GM06990 (cell line): ENCODE measurements around the gene LMF1.

Experiments
- DNase-seq: peaks from one replicate; pipeline ENCODE4 v3.0.0-alpha.2; 2011; ENCODE audit not compliant: insufficient read length; ENCODE audit errors: extremely low read depth
- H3K27me3 ChIP-seq: replicated peaks from 2 replicates; pipeline ENCODE4 v1.6.0; 2011; ENCODE audit warnings: low read length; ENCODE audit not compliant: control insufficient read depth, insufficient read depth
- H3K36me3 ChIP-seq: 2 replicates; pipeline ENCODE4 v1.5.1; 2011; ENCODE audit warnings: low read length; ENCODE audit not compliant: control insufficient read depth, insufficient read depth
- H3K4me3 ChIP-seq: replicated peaks from 2 replicates; pipeline ENCODE4 v1.5.1; 2011; ENCODE audit warnings: low read depth, mild to moderate bottlenecking, control low read depth, low read length
- CTCF ChIP-seq: IDR thresholded peaks from 2 replicates; pipeline ENCODE4 v1.5.1; 2011; ENCODE audit warnings: low read length, control low read depth, mild to moderate bottlenecking, inconsistent platforms; ENCODE audit not compliant: insufficient read depth, poor library complexity, severe bottlenecking

LMF1 gene

GRCh38 chr16:989354-989814 is 18.6 kb upstream of the LMF1 start:
- Histone ChIP-seq H3K27me3 (no peaks in the 10 kb centered on the region), H3K4me3 (no peak overlapping the region), H3K36me3 (no peaks in the 10 kb centered on the region)
- no peak for TF ChIP-seq CTCF
- DNase-seq, result no peak

DNA sequence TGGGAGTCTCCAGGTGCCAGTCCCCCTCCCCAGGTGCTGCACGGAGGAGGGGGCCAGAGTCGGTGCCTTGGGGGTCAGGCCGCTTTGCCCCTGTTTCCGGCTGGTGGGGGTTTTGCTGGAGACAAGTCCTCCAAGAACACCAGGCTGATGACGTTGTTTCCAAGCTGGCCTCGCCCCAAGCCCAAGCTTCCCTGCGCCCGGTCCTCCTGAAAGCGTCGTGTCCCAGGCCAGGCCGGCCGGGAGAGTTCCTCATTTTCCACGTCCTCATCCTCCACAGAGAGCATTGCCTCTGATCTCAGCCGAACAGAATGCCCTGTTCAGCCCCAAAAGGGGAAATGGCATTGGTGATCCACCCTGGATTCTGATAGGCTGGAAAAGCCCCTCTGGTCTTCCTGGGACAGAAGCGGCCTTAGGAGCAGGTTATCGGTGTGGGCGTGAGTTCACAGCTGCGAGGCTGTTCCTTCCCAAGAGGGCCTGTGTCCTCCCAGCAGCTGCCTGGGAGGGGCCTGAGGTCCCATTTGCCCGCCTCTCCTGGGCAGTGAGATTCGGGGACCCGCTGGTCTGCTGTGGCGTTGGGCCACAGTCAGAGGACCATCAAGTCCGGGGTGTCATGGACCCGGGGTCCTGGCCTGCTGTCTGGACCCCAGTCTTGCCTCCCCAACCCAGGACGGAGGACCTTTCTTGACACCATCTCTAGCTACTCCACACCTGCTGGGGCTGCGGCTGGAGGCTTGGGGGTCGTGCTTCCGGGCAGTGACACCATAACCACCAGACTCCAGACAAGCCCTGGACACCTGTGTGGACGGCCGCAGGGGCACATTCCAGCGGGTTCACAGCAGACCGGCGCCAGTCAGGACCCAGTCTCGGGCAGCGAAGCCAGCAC is 17.9 kb upstream of the LMF1 start:
- H3K27me3 ChIP-seq, result no peaks in the 10 kb centered on the region
- no peak for DNase-seq
- no peak for TF ChIP-seq CTCF

GRCh38 chr16:987906-988305 is 17.1 kb upstream of the LMF1 start:
- no peak for TF ChIP-seq CTCF
- DNase-seq, result no peak
- Histone ChIP-seq H3K27me3 (no peaks in the 10 kb centered on the region), H3K36me3 (no peaks in the 10 kb centered on the region), H3K4me3 (no peak overlapping the region)

More for the DNA sequence above, 17.9 kb upstream of the LMF1 start:
- no peaks in the 10 kb centered on the region for H3K36me3 ChIP-seq
- no peak overlapping the region for H3K4me3 ChIP-seq

DNA sequence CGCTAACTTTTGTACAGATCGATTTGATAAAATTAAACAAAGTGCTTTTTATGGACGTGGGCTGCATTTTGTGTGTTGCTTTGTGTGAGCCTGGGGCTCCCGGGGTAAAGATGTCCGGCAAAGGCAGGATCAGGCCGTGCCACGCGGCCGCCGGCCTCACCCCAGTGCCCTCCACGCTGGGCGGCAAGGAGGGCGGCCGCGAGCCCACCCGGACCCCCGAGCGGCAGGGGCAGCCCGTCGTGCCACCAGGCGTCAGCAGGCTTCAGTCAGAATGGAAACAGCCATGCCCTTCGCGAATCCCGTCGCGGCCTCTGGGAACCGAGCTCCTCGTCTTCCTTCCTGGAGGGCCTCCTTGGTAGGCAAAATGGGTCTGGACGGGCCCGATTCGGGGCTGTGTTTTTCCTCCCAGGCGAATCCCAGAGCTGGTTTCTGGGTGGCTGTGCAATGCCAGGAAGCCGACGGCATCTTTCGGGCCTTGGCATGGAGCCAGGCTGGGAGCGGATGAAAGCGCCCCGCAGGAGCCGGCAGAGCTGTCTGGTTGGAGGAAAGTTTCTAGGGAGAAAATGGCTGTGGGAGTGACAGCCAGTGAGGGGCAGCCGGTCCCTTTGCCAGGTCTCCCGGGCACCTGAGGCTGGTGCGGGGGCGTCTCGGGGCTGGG is 16.3 kb upstream of the LMF1 start:
- Histone ChIP-seq H3K4me3 (no peak overlapping the region), H3K27me3 (no peaks in the 10 kb centered on the region; the same call in 1 of the 2 replicates), H3K36me3 (no peaks in the 10 kb centered on the region)
- no peak for TF ChIP-seq CTCF
- no peak for DNase-seq

DNA sequence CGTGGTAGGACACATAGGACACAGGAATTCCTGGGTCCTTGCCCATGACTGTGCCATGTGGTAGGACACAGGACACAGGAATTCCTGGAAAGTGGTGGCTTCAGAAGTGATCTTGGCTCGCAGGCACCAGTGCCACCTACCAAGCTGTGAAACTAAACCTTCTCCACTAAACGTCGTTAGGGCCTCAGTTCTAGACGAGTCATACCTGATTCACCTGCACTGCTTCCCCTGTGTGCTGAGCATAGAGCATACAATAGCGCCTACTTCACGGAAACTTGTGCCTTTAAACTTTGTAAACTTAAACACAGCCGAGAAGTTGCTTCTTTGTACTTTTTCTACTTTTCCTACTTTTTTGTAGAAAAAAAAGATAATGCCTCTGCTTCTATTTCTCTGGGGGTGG is 15.6 kb upstream of the LMF1 start:
- no peaks in the 10 kb centered on the region; the same call in 1 of the 2 replicates for H3K27me3 ChIP-seq
- no peak for DNase-seq
- no peaks in the 10 kb centered on the region for H3K36me3 ChIP-seq
- no peak for TF ChIP-seq CTCF
- H3K4me3 ChIP-seq, result no peak overlapping the region
